RWPE1 (cell line): ENCODE results near the gene SV2C.

Experiments used
- CTCF ChIA-PET: fragments of 350-600 bp; sonication (Branson Sonifier 250); formaldehyde crosslinking; extraction: SDS; loops from one replicate; lab custom pipeline; 2021; lab: Yijun Ruan, JAX
- POLR2A ChIA-PET: fragments of 400-600 bp; formaldehyde crosslinking; extraction: SDS; loops from one replicate; lab custom pipeline; 2020; ENCODE audit warnings: antibody characterized with exemption; ENCODE audit not compliant: low non-redundant PET; lab: Yijun Ruan, JAX
- DNase-seq: peaks from one replicate; pipeline ENCODE4 v3.0.0; 2012; ENCODE audit warnings: low spot score
- H3K27ac ChIP-seq: fragments of 450-650 bp; 2 replicates; pipeline ENCODE4 v1.5.1; 2017
- CTCF ChIP-seq: fragments of 450-650 bp; conservative IDR thresholded peaks from 2 replicates; pipeline ENCODE4 v1.5.1; 2017; ENCODE audit warnings: low read depth, mild to moderate bottlenecking

The SV2C gene

GRCh38 chr5:76210946-76211345, 127.8 kb downstream of the SV2C start:
- no peak for TF ChIP-seq CTCF
- CTCF ChIA-PET = interaction anchor here (0.6 kb wide), 1 partner anchor 256 kb away, joined by 4 read pairs; no protein-coding TSS in a partner anchor
- no peak for DNase-seq
- POLR2A ChIA-PET = no interaction called here
- H3K27ac ChIP-seq = no peak overlapping the region

DNA sequence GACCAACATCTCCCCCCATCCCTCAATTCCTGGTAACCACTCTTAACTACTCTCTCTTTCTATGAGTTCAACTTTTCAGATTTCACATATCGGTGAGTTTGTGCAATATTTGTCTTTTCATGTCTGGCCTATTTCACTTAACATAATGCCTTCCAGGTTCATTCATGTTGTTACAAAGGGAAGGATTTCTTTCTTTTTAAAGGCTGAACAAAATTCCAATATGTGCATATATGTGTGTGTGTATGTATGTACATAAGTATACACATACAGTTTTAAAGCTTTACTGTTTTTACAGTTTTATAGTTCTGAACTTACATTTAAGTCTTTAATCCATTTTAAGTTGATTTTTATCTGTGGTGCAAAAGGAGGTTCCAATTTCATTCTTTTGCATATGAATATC, 130.7 kb downstream of the SV2C start:
- POLR2A ChIA-PET = no interaction called here
- CTCF ChIA-PET = no interaction called here
- no peak for DNase-seq
- no peak for TF ChIP-seq CTCF
- no peak overlapping the region for H3K27ac ChIP-seq

GRCh38 chr5:76216748-76217147, 133.6 kb downstream of the SV2C start:
- no peak for TF ChIP-seq CTCF
- H3K27ac ChIP-seq = no peak overlapping the region
- POLR2A ChIA-PET = no interaction called here
- CTCF ChIA-PET = interaction anchor here (0.7 kb wide), 1 partner anchor 42 kb away, joined by 3 read pairs; no protein-coding TSS in a partner anchor
- DNase-seq = no peak

DNA sequence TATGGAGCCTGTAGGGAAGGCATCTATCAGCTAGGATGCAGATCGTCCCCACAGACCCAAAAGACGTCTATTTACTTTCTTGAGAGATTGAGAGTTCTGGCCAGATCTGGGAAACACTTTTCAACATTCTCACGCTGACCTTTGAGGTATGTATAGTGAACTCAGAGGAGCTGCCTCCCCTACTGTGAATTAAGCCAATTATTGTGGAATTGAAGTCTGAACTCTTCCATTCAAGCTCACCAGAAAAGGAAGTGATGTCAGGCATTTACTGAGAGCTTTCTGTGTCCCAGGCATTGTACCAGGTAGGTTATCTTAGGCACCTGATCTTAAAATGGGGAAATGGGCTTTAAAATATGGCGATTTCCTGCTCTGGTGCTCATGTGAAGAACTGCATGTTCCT, 136.5 kb downstream of the SV2C start:
- H3K27ac ChIP-seq = no peak overlapping the region
- no peak for DNase-seq
- CTCF ChIA-PET = no interaction called here
- POLR2A ChIA-PET = no interaction called here
- TF ChIP-seq CTCF = no peak

DNA sequence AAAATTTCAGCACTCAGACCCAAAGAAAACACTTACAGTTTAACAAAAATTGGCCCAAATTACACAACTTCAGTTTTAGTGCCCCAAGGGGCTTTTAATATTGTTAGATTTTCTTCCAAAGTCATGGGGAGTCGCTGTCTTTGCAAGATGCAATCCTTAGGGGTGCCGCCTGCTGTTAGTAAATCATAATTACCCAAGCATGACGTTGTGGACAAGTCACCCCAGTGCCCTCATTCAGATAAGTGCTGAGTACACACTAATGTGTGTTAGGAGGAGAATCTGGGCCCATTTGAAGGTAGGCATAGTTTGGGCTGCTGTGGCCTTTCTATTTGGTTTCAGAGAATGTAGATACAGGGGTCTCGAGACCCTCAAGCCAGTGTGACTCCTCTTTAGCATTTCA, 138.1 kb downstream of the SV2C start:
- ChIA-PET CTCF (interaction anchor here (0.7 kb wide), 1 partner anchor 20 kb away, joined by 3 read pairs; no protein-coding TSS in a partner anchor), POLR2A (no interaction called here)
- no peak for DNase-seq
- no peak for TF ChIP-seq CTCF
- no peak overlapping the region for H3K27ac ChIP-seq

DNA sequence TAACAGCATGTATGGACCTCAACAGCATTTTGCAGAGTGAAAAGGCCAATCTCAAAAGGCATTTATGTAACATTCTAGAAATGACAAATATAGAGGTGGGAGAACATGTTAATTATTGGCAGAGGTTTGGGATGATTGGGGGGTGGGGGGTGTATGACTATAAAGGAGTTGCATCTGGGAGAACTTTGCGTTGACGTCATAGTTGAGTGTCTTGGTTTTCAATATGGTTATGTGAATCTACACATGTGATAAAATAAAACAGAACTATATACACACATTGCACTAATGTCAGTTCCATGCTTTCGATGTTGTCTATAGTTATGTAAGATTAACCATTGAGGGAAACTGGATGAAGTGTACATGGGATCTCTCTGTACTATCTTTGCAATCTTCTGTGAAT, 139.1 kb downstream of the SV2C start:
- no peak for TF ChIP-seq CTCF
- POLR2A ChIA-PET = no interaction called here
- CTCF ChIA-PET = no interaction called here
- no peak for DNase-seq
- no peak overlapping the region for H3K27ac ChIP-seq

GRCh38 chr5:76223696-76224095, 140.5 kb downstream of the SV2C start:
- POLR2A ChIA-PET = no interaction called here
- no peak overlapping the region for H3K27ac ChIP-seq
- CTCF ChIA-PET = no interaction called here
- no peak for DNase-seq
- TF ChIP-seq CTCF = no peak
